IPS DF 6.9 (cell line): Measurements from ENCODE around the gene HRH4.

Experiments
- DNase-seq: peaks from one replicate; pipeline ENCODE4 v3.0.0-alpha.2; 2013; ENCODE audit warnings: low read depth, low spot score
- H3K27ac ChIP-seq: one replicate; pipeline ENCODE4 v1.5.1; 2013; ENCODE audit warnings: low read length, control low read depth
- H3K27me3 ChIP-seq: 2 replicates; pipeline ENCODE4 v1.6.1; 2013; ENCODE audit warnings: mild to moderate bottlenecking, low read length; ENCODE audit not compliant: control insufficient read depth, insufficient read depth
- H3K36me3 ChIP-seq: 2 replicates; pipeline ENCODE4 v1.6.1; 2013; ENCODE audit warnings: low read length; ENCODE audit not compliant: control insufficient read depth, insufficient read depth
- H3K4me1 ChIP-seq: 2 replicates; pipeline ENCODE4 v1.6.1; 2013; ENCODE audit warnings: low read length; ENCODE audit not compliant: control insufficient read depth, insufficient read depth
- H3K4me3 ChIP-seq: 2 replicates; pipeline ENCODE4 v1.5.1; 2013; ENCODE audit warnings: mild to moderate bottlenecking, low read length
- H3K9me3 ChIP-seq: 2 replicates; pipeline ENCODE4 v1.6.1; 2013; ENCODE audit warnings: low read length, inconsistent platforms; ENCODE audit not compliant: control insufficient read depth, insufficient read depth
- WGBS: extraction: QIAGEN DNeasy Blood & Tissue Kit; methylation state at CpG from one replicate; pipeline ENCODE4 v1.1.7; 2013; ENCODE audit warnings: mixed read lengths, missing lambda C conversion rate; ENCODE audit not compliant: insufficient read length, insufficient coverage; 5-methylcytosine and 5-hydroxymethylcytosine counted together

Gene HRH4

DNA sequence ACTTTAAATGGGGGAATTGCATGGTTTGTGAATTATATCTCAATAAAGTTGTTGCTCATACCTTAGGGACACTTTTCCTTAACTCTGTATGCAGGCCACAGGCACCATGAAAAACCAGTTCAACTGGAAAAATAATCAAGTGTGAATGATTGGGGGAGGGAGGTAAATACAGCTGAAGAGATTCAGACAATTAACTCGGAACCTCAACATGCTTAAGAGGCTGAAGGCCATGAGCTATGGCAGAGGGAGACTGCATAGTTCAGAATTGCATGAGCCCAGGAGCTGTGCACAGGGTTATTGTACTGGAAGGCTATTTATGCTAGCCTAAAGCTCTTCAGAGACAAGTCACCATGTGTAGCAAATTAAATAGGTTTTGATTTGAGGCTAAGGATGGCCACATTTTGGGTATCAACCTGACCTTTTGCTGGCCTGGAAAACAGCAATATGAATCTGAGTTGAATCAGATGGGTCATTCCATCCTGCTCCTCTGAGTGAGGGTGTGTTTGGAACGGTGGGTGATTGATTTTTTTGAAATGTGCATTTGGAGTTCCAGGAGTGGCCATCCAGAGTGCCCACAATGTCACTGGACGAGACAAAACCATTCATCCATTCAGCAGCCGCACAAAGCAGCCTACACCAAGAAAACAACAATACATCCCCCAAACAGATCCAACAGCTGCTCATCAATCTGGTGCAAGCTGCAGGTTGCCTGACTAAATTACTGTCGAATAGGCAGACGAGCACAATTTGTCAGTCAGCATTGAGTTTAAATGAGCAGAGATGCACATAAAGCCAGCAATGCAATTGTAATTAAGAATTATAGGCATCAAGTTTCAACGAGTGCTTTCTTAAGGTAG, 42.5 kb downstream of the HRH4 start:
- no peaks in the 10 kb centered on the region for H3K4me1 ChIP-seq
- H3K27me3 ChIP-seq, result no peaks in the 10 kb centered on the region
- no peak overlapping the region for H3K4me3 ChIP-seq
- no peaks in the 10 kb centered on the region for H3K9me3 ChIP-seq
- H3K36me3 ChIP-seq, result no peaks in the 10 kb centered on the region
- no peak for DNase-seq
- no peak overlapping the region for H3K27ac ChIP-seq
- WGBS, result no CpG with 5 or more reads among the region's 7 CpGs

- H3K4me3 ChIP-seq, result no peak overlapping the region
- no peak overlapping the region for H3K27ac ChIP-seq
- DNase-seq, result no peak
- H3K27me3 ChIP-seq, result no peaks in the 10 kb centered on the region
- no CpG with 5 or more reads among the region's 4 CpGs for WGBS
- no peaks in the 10 kb centered on the region for H3K9me3 ChIP-seq
- no peaks in the 10 kb centered on the region for H3K4me1 ChIP-seq
- no peaks in the 10 kb centered on the region for H3K36me3 ChIP-seq
Measured at GRCh38 chr18:24504401-24504800, 44.0 kb downstream of the HRH4 start.

DNA sequence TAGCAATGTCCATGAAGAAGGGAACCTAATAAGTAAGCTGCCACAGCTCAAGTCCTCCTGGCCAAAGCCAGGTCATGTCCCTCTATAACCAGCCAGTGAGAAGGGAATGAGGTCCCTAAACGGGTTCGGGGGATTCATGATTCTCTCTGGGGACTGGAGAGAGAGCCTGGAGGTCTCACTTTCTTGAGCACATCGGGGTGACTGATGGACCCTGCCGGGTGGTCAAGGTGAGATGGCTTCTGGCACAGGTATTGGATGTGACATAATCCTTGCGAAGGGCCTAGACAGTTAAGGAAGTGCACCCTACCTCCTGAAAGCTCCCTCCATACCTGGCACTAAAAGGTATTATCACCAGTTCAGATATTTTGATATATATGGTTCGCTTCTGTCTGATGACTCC, 45.7 kb downstream of the HRH4 start:
- no peak overlapping the region for H3K27ac ChIP-seq
- no peaks in the 10 kb centered on the region for H3K4me1 ChIP-seq
- no peak overlapping the region for H3K4me3 ChIP-seq
- no peak for DNase-seq
- no peaks in the 10 kb centered on the region for H3K27me3 ChIP-seq
- no peaks in the 10 kb centered on the region for H3K9me3 ChIP-seq
- WGBS, result no CpG with 5 or more reads among the region's 6 CpGs
- no peaks in the 10 kb centered on the region for H3K36me3 ChIP-seq

GRCh38 chr18:24509435-24509834, 49.0 kb downstream of the HRH4 start:
- Histone ChIP-seq H3K4me3 (no peak overlapping the region), H3K4me1 (no peaks in the 10 kb centered on the region), H3K9me3 (no peaks in the 10 kb centered on the region), H3K36me3 (no peaks in the 10 kb centered on the region), H3K27ac (no peak overlapping the region), H3K27me3 (no peaks in the 10 kb centered on the region)
- WGBS, result no CpG with 5 or more reads among the region's 1 CpG
- no peak for DNase-seq

DNA sequence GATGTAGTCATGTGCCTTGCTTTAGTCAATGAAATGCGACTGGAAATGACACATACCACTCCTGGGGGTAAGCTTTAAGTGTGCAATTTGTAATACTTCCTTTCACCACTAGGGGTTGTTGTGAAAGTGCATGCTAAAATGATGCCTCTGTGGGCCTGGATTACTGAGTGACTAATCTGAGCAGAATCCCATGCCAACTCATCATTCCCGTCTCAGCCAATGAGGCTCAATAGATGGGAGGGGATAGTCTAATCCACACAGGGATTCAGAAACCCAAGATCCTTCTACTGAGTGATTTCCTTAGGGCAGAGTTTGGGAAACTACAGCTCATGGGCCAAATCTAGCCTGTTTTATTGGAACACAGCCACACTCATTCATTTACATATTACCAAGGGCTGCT, 54.0 kb downstream of the HRH4 start:
- DNase-seq, result peak; percentile 27
- no CpG with 5 or more reads among the region's 2 CpGs for WGBS
- no peaks in the 10 kb centered on the region for H3K4me1 ChIP-seq

GRCh38 chr18:24515721-24516120, 55.3 kb downstream of the HRH4 start:
- Histone ChIP-seq H3K9me3 (no peaks in the 10 kb centered on the region), H3K36me3 (no peaks in the 10 kb centered on the region), H3K27me3 (no peaks in the 10 kb centered on the region), H3K27ac (no peak overlapping the region), H3K4me3 (no peak overlapping the region), H3K4me1 (no peaks in the 10 kb centered on the region)
- no peak for DNase-seq
- no CpG with 5 or more reads among the region's 2 CpGs for WGBS

More for the DNA sequence above, 54.0 kb downstream of the HRH4 start:
- H3K36me3 ChIP-seq, result no peaks in the 10 kb centered on the region
- no peak overlapping the region for H3K27ac ChIP-seq
- no peaks in the 10 kb centered on the region for H3K27me3 ChIP-seq
- H3K9me3 ChIP-seq, result no peaks in the 10 kb centered on the region
- H3K4me3 ChIP-seq, result no peak overlapping the region

- Histone ChIP-seq H3K36me3 (no peaks in the 10 kb centered on the region), H3K4me3 (no peak overlapping the region), H3K9me3 (no peaks in the 10 kb centered on the region), H3K4me1 (no peaks in the 10 kb centered on the region), H3K27ac (no peak overlapping the region), H3K27me3 (no peaks in the 10 kb centered on the region)
- WGBS, result 100% methylated on average over 1 of the region's 3 CpGs
- no peak for DNase-seq
Measured at GRCh38 chr18:24516261-24516660, 55.8 kb downstream of the HRH4 start.

- no CpG with 5 or more reads among the region's 8 CpGs for WGBS
- H3K4me1 ChIP-seq, result no peaks in the 10 kb centered on the region
- no peak overlapping the region for H3K27ac ChIP-seq
- H3K9me3 ChIP-seq, result no peaks in the 10 kb centered on the region
- DNase-seq, result no peak
- H3K36me3 ChIP-seq, result no peaks in the 10 kb centered on the region
- no peak overlapping the region for H3K4me3 ChIP-seq
- H3K27me3 ChIP-seq, result no peaks in the 10 kb centered on the region
Measured at GRCh38 chr18:24517554-24517953, 57.1 kb downstream of the HRH4 start.

DNA sequence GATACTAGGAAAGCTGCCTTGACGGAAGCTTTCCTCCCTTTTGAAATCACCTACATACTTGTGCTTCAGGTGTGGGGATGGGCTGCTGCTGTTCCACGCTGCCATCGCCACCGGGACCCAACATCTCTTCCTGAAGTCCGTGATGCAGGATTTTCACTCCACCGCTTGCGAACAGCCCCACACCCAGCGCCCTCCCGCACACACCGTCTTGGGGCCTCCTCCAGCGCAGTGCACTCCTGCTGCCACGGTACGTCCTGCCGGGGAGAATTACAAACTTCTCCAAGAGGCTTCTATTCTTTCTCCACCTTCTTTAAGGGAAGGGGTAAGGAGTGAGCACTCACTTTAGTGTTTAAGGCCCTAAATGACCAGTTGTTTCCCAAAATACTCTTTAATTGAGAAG, 58.2 kb downstream of the HRH4 start:
- no peak for DNase-seq
- WGBS, result no CpG with 5 or more reads among the region's 14 CpGs
- Histone ChIP-seq H3K27me3 (no peaks in the 10 kb centered on the region), H3K36me3 (no peaks in the 10 kb centered on the region), H3K4me3 (no peak overlapping the region), H3K27ac (no peak overlapping the region), H3K4me1 (no peaks in the 10 kb centered on the region), H3K9me3 (no peaks in the 10 kb centered on the region)
